NCI-H2029 treated with DMSO at 0.1 percent for 48 hours (cell line): ENCODE data around the gene GDAP2.
A peak's percentile ranks its signal among the peaks of the same experiment; 100 is the strongest.
"Not testable (repeated sequence)": the region's sequence is repeated elsewhere in the genome, so short reads cannot be mapped to it uniquely, and the experiment has no call there.

Experiments
- DNase-seq: peaks from one replicate; lab custom pipeline; 2025; lab: John Stamatoyannopoulos, UW

The GDAP2 gene, protein sequence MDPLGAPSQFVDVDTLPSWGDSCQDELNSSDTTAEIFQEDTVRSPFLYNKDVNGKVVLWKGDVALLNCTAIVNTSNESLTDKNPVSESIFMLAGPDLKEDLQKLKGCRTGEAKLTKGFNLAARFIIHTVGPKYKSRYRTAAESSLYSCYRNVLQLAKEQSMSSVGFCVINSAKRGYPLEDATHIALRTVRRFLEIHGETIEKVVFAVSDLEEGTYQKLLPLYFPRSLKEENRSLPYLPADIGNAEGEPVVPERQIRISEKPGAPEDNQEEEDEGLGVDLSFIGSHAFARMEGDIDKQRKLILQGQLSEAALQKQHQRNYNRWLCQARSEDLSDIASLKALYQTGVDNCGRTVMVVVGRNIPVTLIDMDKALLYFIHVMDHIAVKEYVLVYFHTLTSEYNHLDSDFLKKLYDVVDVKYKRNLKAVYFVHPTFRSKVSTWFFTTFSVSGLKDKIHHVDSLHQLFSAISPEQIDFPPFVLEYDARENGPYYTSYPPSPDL

DNA sequence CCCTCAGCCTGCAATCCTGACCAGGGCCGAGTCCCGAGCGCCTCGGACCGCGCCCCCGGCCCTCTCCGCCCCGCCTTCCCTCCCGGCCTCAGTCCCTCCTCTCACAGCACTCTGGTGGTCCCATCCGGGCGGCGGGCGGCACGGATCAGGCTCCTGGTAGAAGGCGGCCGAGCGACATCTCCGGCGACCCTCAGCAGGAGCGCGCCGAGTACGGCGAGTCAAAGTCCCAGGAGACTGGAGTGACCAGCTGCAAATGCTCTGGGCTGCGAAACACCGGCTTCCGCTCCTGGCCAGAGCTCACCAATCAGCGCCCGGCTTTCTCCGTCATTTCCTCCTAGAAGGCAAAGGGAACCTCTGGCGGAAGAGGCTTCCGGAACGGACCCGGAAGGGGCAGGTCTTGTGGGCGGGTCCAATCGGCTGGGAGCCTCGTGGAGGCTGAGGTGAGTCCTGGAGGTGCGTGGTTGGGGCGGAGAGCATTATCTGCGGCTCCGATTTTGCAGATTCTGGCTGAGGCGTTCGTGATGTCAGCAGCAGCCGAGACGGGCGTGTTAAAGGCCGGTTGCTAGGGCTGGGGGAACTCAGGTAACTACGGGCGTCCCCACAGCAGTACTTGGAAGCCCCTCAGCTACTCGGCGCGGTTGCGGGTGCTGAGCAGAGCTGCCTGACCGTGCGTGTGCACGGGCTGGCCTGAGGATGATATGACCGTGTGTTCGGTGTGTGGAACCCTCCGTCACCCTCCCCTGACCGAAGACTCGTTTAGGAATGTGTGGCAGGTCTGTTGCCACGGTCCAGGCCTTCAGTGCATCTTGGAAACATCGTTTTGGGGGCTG lies at the start of gene GDAP2, which contains the start of gene WDR3:
Gene GDAP2 (minus strand): TSS at position 279 of the 830 bp plus-strand sequence. CDS start 9,264 bp downstream, outside the sequence.
Gene WDR3 (plus strand): TSS at position 397 of the 830 bp plus-strand sequence. CDS start 3,581 bp downstream, outside the sequence.
- DNase-seq: peak; percentile 84

DNA sequence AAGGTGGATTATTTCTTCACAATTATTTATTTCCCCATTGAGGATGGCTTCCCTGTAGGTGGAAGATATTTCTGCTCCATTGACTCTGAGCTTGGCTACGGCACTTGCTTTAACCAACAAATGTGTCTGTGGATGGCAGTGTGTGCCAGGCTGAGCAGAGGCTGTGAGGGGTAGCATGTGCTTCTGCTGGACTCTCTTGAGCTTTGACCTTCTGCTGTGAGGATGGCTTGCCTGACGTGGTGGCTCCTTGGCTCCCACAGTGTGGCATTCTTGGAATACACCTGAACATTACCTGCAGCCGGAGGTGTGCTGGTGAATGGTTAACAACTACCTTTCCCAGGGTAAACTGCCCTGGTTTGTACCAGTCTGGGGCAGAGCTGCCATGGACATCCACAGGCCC lies 47.0 kb upstream of the GDAP2 start:
- no peak for DNase-seq

DNA sequence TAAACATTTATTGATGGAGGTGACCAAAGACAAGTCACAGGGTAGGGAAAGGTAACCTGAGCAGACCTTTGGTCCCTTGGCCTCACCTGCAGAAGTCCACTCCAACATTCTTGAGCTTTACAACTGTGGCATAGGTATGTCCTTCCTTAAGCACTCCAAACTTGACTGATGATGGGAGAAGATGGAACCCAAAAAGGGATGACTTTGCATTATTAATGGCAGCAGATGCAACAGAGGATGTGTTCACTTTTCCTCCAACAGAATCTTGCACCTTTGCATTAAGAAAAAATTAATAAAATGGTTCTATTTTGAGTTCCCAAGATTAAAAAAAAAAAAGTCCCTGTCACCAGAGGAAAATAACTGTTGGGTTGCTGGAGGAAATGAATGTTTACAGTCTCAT lies 42.4 kb upstream of the GDAP2 start:
- no peak for DNase-seq

DNA sequence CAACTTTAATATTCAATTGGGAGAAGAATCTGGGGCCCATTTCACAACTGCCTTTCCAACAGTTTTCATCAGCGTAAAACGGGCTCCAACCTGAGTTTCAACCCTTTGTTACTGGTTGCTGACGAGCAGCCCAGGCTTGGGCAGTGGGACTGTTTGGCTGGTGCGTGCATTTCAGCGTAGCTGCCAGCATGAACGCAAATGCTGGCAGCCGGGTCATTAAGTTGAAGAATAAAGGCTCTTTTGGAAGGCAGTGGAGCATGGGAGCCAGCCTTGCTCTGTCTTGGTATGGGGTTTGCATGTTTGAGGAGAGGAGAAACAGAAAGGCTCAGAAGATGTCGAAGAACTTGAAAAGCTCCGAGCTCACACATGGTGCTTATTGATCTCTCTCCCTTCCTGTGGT lies 40.8 kb upstream of the GDAP2 start:
- no peak for DNase-seq

DNA sequence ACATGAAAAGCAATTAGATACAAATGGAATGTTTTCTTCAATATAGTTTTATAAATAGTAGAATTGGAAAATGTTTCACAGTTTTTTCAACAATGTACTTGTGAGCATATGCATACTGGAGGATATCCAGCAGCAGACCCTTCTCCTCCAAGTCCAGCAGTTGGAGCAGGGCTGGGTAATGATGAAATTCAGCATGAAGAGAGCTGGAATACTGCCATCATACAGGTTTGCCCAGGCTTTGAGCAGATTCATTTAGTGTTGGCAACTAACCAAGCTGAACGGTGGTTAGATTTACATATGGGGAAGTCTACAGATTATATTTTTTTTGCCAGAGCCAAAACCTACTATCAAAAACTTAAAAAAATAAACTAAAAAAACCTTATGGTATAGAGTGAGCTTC lies 38.5 kb upstream of the GDAP2 start:
- DNase-seq: peak; percentile 51

DNA sequence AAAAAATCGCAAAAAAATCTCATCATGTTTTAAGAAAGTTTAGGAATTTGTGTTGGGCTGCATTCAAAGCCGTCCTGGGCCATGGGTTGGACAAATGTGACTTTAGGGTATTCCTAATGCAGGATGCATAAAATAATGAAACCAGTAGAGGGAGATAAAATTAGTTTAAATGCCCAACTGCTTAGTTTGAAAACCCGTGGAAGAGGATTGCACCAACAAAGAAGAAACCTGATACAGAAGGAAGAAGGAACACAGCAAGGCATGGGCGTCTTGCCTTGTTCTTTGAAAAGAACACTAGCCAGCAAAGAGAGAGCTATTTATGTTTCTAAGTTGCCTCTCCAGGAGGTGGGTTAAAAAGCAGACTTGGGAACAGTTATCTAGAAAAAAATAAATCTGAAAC lies 38.1 kb upstream of the GDAP2 start:
- peak; percentile 10 for DNase-seq

DNA sequence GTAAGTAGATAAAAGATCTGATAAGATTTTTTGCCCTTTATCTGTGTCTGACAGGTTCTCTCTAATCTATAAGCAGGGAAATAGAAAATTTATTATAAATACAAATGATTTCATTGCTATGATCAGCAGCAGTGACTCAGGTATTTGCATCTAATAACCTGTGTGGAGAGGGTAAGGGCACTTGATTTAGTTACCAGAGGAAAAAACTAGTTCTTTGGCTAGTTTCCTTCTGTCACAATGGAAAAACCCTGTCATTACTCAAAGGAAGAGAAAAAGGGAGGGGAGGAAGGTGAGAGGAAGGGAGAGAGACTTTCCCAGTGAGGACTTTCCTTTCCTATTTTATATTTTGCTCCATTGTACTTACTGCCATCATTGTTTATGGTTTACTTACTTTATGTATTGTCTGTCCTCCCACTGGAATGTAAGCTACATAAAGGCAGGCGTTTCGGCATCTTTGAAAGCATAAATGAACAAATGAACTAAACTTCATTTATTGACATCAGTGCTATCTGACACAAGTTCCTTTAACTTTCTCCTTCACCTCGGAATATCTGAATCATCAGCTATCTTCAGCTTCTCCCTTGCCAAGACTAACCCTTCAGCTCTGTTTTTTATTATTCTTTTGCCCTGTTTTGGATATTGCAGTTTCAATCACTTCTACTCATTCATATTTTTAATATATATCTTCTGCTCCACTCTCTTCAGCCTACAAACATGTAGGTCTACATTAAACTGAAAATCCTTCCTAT lies 35.0 kb upstream of the GDAP2 start:
- DNase-seq: no peak

DNA sequence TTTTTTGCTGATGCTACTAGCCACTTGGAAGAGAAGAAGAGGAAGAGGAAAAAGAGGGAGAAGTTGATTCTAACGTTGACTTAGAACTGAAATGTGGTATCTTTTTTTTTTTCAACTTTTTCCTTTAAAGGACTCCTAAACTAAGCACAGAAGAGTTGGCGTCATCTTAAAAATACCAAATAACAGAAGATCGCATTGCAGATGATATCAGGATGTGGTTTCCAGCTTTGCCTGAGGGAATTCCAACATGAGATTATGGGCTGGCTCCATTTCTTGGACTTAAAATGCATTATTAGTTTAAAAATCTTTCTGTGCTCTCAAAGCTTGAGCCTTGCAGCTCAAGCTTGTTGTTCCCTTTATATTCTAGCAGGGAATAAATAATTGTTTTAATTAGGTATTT lies 29.9 kb upstream of the GDAP2 start:
- no peak for DNase-seq

DNA sequence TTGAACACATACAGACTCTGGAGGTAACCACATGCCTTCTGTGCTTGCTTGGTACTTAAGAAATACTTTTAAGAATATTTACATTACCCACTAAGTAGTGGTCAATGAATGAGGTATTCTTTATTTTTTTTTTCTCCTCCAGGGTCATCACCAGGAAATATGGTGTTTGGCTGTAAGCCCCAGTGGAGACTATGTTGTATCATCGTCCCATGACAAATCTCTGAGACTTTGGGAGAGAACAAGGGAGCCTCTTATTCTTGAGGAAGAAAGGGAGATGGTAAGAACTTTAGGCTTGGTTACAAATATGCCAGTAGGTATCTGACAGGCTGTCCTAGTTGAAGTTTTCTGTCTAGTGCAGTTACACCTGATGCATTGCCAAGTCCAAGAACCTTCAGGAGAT lies 23.0 kb upstream of the GDAP2 start:
- DNase-seq: no peak

DNA sequence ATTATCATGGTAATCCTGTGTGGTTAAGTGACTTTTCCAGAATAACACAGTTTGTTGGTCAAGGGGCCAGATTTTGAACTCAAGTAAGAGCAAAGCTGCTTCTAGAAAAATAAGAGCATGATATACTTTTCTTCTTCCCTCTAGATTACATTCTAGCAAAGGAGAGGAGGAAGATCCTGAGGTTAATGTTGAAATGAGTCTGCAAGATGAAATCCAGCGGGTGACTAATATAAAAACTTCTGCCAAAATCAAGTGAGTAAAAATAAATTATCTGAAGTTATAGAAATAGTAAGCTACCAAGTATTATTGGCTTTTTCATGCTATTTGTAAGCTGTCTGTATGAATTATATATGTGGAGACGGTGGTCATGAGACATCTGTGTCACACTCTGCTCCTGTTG lies 12.9 kb upstream of the GDAP2 start:
- no peak for DNase-seq

DNA sequence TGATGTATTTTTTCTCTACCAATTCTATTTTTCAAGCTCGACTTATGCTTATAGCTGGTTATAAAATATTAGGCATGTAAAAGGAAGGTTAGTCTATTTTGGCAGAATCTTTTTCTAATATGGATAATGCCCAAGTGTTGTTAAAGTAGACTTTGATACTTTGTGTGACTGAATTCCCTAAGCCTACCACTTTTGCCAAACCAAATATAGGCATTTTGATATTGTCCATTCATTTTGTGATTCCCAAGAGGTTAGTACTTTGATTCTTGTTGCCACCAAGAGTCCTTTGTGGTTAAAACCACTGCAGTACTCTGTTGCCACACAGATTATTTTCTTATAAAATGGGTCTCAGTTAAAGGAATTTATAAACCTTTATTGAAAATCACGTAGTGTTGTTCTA lies 4.3 kb upstream of the GDAP2 start:
- no peak for DNase-seq

DNA sequence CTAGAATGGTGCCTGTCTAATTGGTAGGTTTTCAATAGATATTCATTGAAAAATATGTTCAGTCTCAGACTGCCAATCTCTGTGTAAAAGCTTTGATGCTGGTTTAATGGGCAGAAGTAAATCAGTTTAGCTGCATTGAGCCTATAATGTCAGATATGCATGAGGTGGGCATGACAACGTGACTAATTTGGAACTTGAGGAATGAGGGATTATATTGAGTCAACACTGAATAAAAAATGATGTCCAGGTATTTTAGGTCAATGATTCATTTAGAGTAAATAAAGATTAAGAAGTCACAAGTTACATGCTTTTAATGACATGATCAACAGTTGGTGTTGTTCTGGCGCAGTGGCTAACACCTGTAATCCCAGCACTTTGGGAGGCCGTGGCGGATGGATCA lies 3.2 kb upstream of the GDAP2 start:
- no peak for DNase-seq

DNA sequence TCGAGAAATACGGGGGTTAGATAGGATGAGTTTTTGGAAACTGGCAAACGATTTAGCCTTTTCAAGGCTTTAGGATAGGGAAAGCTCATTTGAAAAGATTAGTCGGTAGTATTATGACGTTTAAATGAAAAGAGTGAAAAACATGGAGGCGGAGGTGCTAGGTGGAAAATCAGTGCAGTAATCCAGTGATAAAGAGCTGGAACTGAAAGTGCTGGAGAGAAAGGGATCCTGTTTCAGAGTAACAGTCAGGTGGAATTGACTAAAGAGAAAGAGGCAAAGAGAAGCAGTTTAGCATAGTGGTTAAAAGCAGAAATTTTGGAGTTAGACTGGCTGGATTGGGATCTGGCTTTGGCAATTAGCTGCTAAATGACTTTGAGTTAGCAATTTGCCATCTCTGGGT lies 1.1 kb upstream of the GDAP2 start:
- DNase-seq: no peak

DNA sequence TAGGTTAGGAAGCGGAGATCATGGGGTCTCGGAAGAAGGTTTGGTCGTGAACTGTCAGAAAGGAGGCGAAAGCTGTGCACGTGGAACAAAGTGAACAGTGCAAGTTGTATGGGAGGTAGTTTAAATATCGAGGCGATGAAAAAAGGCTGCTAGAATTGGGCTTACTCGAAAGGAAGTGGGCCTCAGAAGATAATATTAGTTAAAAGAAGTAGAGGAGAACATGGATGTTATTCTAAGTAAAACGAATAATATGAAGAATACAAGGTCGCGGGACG lies 689 bp upstream of the GDAP2 start:
- DNase-seq: no peak

DNA sequence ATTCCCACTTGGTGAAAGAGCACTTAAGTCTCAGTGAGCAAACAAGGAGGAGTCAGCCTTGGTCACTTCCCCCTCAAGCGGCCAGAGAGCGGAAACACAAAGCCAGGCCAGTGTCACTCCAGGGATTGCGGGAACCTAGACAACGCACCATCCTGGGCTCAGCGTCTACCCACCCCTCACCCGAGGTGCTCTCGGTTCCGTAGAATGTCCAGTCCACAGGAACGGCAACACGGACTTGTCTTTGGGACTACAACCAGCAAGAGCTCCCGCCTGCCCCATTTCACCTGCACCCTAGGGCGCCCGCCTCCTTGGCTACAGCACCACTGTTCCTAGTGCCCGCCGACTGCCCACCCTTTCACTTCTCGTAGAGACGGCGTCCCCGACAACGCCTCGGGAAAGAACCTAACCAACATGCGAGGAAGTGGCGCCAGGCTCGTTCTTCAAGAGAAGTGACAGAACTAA lies 509 bp downstream of the GDAP2 start:
- DNase-seq: peak; percentile 16

DNA sequence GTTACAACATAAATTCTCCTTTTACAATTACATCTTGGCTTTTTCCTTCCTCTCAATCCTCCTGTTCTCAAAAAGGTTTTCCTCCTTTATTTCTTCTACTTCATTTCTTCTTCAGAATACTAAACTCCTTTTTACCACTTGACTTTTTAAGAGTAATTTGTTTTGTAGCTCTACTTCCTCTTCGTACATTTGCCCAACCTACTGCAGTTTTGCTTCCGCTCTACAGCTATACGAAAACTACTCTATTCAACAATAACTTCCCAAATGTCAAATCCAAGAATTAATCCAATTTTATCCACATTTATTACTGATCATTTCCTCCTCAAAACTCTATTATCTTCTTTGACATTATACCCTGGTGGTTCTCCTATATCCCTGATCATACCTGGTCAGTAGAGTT lies 3.4 kb downstream of the GDAP2 start:
- no peak for DNase-seq

DNA sequence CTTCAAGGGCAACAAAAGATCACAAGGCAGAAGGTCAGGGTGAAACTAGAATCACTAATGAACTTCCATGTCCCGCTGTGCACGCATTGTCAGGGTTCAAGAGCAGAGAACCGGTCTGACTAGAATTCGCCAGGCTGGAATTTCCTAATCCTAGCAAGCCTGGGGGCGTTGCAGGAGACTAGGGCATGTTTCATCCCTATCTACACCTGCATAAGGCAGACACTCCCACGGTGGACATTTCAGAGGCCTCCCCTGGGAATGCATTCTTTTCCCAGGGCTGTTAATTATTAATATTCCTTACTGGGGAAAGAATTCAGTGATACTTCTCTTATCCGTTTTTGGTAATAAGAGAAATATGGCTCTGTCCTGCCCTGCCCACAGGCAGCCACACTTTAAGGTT lies 6.7 kb downstream of the GDAP2 start:
- DNase-seq: not testable (repeated sequence)

DNA sequence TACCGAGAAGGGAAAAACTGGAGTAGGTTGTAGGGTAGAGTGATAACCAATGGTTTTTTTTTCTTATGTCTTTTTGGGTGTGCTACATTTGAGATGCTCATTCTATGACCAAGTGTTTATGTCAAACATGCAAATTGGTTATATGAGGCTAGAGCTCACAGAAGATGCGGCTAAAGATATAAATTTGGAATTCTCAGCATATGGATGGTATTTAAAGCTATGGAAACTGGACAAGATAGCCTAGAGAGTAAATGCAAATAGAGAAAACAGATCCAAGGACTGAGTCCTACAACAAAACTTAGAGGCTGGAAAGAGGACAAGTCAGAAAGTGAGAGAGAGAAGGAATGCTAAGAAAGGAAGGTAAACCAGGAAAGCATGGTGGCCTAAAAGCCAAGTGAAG lies 7.4 kb downstream of the GDAP2 start:
- no peak for DNase-seq

DNA sequence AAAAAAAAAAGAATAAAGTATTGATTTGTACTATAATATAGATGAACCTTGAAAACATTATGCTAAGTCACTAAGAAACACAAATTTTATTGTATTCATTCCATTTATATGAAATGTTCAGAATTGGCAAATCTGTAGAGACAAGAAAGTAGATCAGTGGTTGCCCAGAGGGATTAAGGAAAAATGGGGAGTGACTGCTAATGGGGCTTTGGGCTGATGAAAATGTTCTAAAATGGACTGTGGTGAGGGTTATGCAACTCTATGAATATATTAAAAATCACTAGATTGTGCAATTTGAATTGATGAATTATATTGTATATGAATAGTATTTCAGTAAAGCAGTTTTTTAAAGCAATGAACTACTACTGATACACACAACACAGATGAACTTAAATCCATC lies 10.0 kb downstream of the GDAP2 start:
- no peak for DNase-seq

DNA sequence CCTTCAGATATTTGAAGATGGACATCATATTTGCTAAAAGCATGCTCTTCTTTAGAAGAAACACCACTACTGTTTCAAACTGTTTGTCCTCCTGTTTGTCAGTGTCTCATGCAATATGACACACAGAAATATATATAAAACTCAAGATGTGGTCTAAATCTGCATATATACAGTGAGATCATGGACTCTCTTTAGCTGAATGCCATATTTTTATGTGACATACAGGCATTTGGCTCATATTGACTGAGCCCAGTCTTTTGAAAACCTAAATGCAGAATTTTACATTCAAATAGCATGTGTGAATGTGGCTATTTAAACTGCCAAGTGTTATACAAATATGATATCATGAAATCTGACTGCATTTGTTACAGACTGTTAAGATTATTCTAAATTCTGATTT lies 18.4 kb downstream of the GDAP2 start:
- DNase-seq: no peak

DNA sequence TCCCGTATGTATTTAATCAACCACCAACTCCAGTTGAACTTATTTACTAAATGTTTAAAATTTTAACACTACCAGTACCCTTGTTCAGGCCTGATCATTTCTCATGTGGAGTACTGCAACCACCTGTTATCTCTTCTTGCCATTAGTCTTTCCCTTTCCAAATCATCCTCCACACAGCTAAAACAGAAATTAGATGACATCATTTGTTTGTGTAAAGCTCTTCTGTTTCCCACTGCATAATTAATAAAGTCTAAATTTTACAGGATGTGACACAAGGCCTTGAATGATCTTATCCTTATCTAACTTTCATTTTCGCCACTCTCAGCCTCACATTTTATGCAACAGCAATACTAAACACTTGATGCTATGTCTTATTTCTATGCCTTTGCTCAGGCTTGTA lies 24.4 kb downstream of the GDAP2 start:
- no peak for DNase-seq

DNA sequence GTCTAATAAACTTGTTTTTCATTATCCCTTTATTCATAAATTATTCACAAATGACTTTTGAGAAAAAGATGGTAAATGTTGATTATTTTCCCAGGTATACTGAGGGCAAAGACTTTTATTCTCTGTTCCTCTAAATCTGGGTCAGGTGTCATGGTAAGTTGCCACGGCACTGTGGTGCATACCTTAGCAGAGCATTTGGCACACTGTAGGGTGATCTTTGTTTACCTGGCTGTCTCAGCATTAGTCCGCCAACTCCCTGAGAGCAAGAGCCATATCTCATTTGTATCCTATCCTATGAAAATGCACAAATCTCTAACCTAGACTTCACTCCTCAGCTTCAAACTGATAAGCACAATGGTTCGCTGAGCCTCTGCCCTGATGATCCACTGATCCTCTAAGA lies 24.9 kb downstream of the GDAP2 start:
- no peak for DNase-seq
